Heart left ventricle (tissue), 16 donors: Measurements from ENCODE around the gene IFRD1. TPM values are rescaled to one million over a fixed set of nuclear protein-coding genes. Genes with fewer than 3 reads are reported as not detected.
"Not testable (repeated sequence)": the region's sequence is repeated elsewhere in the genome, so short reads cannot be mapped to it uniquely, and the experiment has no call there.

Source experiments
- ATAC-seq, 4 donors: fragments of 200-7000 bp; cut with Tn5 transposase; one replicate each; pipeline ENCODE4 v1.9.1; 2020 to 2022; ENCODE audit warnings: moderate library complexity in 4 of 4, mild to moderate bottlenecking in 3 of 4, moderate number of reproducible peaks in 1 of 4
- DNase-seq, 5 donors: peaks; one replicate each; pipeline ENCODE4 v3.0.0-alpha.2; 2020
- H3K27ac ChIP-seq, 12 donors: fragments of 200-600 bp; sonication (generic) in 4 of 12; one replicate each; pipeline versions ENCODE4 v1.5.0 to v1.8.0; 2016 to 2022; ENCODE audit warnings: mild to moderate bottlenecking in 2 of 12
- H3K27me3 ChIP-seq, 9 donors: fragments of 200-600 bp; sonication (generic) in 2 of 9; one replicate each; pipeline versions ENCODE4 v1.5.1 to v1.8.0; 2016 to 2022; ENCODE audit warnings: mild to moderate bottlenecking in 3 of 9
- H3K36me3 ChIP-seq, 9 donors: fragments of 200-600 bp; sonication (generic) in 2 of 9; one replicate each; pipeline versions ENCODE4 v1.5.0 to v1.8.0; 2018 to 2022; ENCODE audit warnings: mild to moderate bottlenecking in 2 of 9
- H3K4me1 ChIP-seq, 12 donors: fragments of 200-600 bp; sonication (generic) in 4 of 12; one replicate each; pipeline versions ENCODE4 v1.5.0 to v1.8.0; 2016 to 2022; ENCODE audit warnings: mild to moderate bottlenecking in 3 of 12
- H3K4me3 ChIP-seq, 12 donors: fragments of 200-600 bp; sonication (generic) in 4 of 12; one replicate each; pipeline versions ENCODE4 v1.5.0 to v1.8.0; 2017 to 2022; ENCODE audit warnings: mild to moderate bottlenecking in 9 of 12, moderate library complexity in 4 of 12
- H3K9me3 ChIP-seq, 12 donors: fragments of 200-600 bp; sonication (generic) in 4 of 12; one replicate each; pipeline versions ENCODE4 v1.5.0 to v1.8.0; 2016 to 2022; ENCODE audit warnings: mild to moderate bottlenecking in 1 of 12
- POLR2A ChIP-seq, 2 donors: fragments of 450-650 bp; IDR thresholded peaks; one replicate each; pipeline ENCODE4 v1.6.1; 2017; ENCODE audit warnings: antibody characterized with exemption in 2 of 2, mild to moderate bottlenecking in 2 of 2, moderate library complexity in 2 of 2
- WGBS, 4 donors: extraction: QIAGEN DNeasy Blood & Tissue Kit in 2 of 4; methylation state at CpG; one replicate each; pipeline versions ENCODE4 v1.1.5 to v1.1.7; 2013 to 2018; 5-methylcytosine and 5-hydroxymethylcytosine counted together
- intact Hi-C, 10 donors: fragments of 100-400 bp; cut with DNase I; formaldehyde crosslinking; loops; one replicate each; pipeline versions ENCODE4 v1.11.1 to v1.14.2; 2022
- polyA plus RNA-seq, 2 donors: library from polyadenylated mRNA; stranded (reverse); fragments of 200-250 nt; gene quantifications; one replicate each; pipeline ENCODE4 v1.2.3, GENCODE V29; 2013
- total RNA-seq, 9 donors: library from RNA; depleted of rRNA in 2 of 9; stranded (reverse); fragments of >200 nt in 2 of 9; fragmentation: NEBNext Ultra II Directional in 3 of 9; extraction: Animal tissue kit (Norgen Biotek cat#: 25700) in 3 of 9; gene quantifications; one replicate each; pipeline versions ENCODE4 v1.1.0 to v1.2.4, GENCODE V29; 2016 to 2023
- TF ChIP-seq, protein P1 (sequence below), 12 donors: fragments of 200-600 bp; sonication (generic) in 4 of 12; IDR thresholded peaks; one replicate each; pipeline versions ENCODE4 v1.5.0 to v1.8.0; 2018 to 2022; ENCODE audit warnings: antibody characterized with exemption in 12 of 12, mild to moderate bottlenecking in 5 of 12
- donor health status: ischemic (EF 13 %, LVEDD 7.1; RV severe dilation, severe dysfunction).
- donor health status: healthy with polysubstance abuse.
- donor health status: DM: no; HTN: yes; CAD: no.
- donor health status: DM: no; HTN: no; CAD: no.
- donor health status: ischemic (EF 25% LVEDD 6.9; RV normal size, moderate dysfunction).
- donor health status: ischemic (EF 25% LVEDD 5.7; RV mildly dilated, moderate dysfunction).
- donor health status: healthy.
- donor health status: DM: yes; HTN: yes; CAD: no.
- donor health status: ischemic (EF 35%, LVEDD 5.7; RV mildly dilated, moderate dysfunction).
- donor health status: nonischemic (EF 11% LVEDD 7.7; RV severe dilation, severe dysfunction).
- donor health status: DM: yes; HTN: yes; CAD: no.
- donor health status: PGD.
- donor health status: ischemic (EF 29% LVEDD 5.4; RV normal size, mild dysfunction).
- donor health status: nonischemic (EF 23%, LVEDD 6.1; RV moderate dilation, normal function).

The IFRD1 gene
- total and polyA plus RNA-seq, 11 donors = 11.3 to 74.7 (median 28.1) TPM

DNA sequence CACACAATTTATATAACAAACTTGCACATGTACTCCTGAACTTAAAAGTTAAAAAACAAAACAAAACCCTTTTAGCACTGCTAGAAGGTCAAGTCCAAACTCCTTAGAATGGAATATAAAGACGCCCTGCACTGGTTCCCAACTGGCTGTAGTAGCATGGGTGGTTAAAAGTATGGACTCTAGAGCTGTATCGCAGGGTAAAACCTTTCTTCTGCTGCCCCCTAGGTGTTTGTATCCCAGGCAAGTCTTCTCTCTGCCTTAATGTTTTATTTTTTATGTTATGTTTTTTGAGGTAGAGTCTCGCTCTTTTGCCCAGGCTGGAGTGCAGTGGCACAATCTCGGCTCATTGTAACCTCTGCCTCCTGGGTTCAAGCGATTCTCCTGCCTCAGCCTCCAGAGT is 65.7 kb downstream of the IFRD1 start:
- ATAC-seq (no peak), DNase-seq (no peak)
- 92 to 97% (median 94%) methylated on average over 5 of the region's 5 CpGs for WGBS, 4 donors
- intact Hi-C loops = no loop called here
- Histone ChIP-seq H3K9me3 (no peaks in the 10 kb centered on the region), H3K27ac (no peak overlapping the region), H3K27me3 (peaks cover 0 to 9% (median 0%) of the 10 kb centered on the region in 9 donors), H3K4me1 (peaks cover 0 to under 1% (median 0%) of the 10 kb centered on the region in 12 donors), H3K36me3 (no peaks in the 10 kb centered on the region), H3K4me3 (no peak overlapping the region)
- TF ChIP-seq, protein P1, sequence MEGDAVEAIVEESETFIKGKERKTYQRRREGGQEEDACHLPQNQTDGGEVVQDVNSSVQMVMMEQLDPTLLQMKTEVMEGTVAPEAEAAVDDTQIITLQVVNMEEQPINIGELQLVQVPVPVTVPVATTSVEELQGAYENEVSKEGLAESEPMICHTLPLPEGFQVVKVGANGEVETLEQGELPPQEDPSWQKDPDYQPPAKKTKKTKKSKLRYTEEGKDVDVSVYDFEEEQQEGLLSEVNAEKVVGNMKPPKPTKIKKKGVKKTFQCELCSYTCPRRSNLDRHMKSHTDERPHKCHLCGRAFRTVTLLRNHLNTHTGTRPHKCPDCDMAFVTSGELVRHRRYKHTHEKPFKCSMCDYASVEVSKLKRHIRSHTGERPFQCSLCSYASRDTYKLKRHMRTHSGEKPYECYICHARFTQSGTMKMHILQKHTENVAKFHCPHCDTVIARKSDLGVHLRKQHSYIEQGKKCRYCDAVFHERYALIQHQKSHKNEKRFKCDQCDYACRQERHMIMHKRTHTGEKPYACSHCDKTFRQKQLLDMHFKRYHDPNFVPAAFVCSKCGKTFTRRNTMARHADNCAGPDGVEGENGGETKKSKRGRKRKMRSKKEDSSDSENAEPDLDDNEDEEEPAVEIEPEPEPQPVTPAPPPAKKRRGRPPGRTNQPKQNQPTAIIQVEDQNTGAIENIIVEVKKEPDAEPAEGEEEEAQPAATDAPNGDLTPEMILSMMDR (IDR thresholded peaks at IDR 0.05) = no peak
- TF ChIP-seq POLR2A (IDR thresholded peaks at IDR 0.05) = no peak

DNA sequence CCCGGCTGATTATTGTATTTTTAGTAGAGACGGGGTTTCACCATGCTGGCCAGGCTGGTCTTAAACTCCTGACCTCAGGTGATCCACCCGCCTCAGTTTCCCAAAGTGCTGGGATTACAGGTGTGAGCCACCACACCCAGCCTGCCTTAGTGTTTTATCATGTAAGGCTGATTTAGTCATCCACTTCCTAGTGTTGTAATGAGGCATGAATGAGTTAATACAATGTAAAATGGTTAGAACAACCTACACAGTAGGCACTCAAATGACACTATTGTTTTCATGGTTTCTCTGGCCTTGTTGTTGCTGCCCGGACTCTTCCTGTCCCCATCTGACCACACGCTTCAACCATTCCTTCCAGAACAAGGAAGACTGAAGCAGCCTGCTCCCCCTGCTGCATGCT is 66.2 kb downstream of the IFRD1 start:
- H3K4me3 ChIP-seq, ATAC-seq, DNase-seq, H3K9me3 ChIP-seq, H3K36me3 ChIP-seq, H3K27me3 ChIP-seq, H3K27ac ChIP-seq, intact Hi-C loops, H3K4me1 ChIP-seq: not testable (repeated sequence)
- WGBS, 4 donors = 77 to 90% (median 84%) methylated on average over 5 of the region's 5 CpGs

- WGBS, 4 donors = 86 to 87% (median 87%) methylated on average over 3 of the region's 3 CpGs
Measured at GRCh38 chr7:112517487-112517886, 67.2 kb downstream of the IFRD1 start.

GRCh38 chr7:112520787-112521186 is 70.5 kb downstream of the IFRD1 start:
- H3K4me1 ChIP-seq = no peaks in the 10 kb centered on the region
- no peaks in the 10 kb centered on the region for H3K9me3 ChIP-seq
- no peak overlapping the region for H3K4me3 ChIP-seq
- WGBS, 4 donors = 73 to 89% (median 85%) methylated on average over 6 of the region's 6 CpGs
- no peak overlapping the region for H3K27ac ChIP-seq
- no peaks in the 10 kb centered on the region for H3K36me3 ChIP-seq
- DNase-seq (no peak), ATAC-seq (no peak)
- TF ChIP-seq, protein P1 (IDR thresholded peaks at IDR 0.05) = no peak
- TF ChIP-seq POLR2A (IDR thresholded peaks at IDR 0.05) = no peak
- H3K27me3 ChIP-seq = peaks cover 0 to 9% (median 0%) of the 10 kb centered on the region in 9 donors
- intact Hi-C loops = no loop called here

More at GRCh38 chr7:112517487-112517886, 67.2 kb downstream of the IFRD1 start:
- Histone ChIP-seq H3K9me3 (no peaks in the 10 kb centered on the region), H3K36me3 (no peaks in the 10 kb centered on the region), H3K27me3 (peaks cover 0 to 9% (median 0%) of the 10 kb centered on the region in 9 donors), H3K27ac (no peak overlapping the region), H3K4me3 (no peak overlapping the region), H3K4me1 (no peaks in the 10 kb centered on the region)
- intact Hi-C loops = no loop called here
- ATAC-seq (no peak), DNase-seq (no peak)
- TF ChIP-seq POLR2A (IDR thresholded peaks at IDR 0.05) = no peak
- TF ChIP-seq, protein P1 (IDR thresholded peaks at IDR 0.05) = no peak

GRCh38 chr7:112521942-112522341 is 71.7 kb downstream of the IFRD1 start:
- Histone ChIP-seq H3K9me3 (no peaks in the 10 kb centered on the region), H3K27me3 (peaks cover 0 to 9% (median 0%) of the 10 kb centered on the region in 9 donors), H3K27ac (no peak overlapping the region), H3K4me3 (no peak overlapping the region), H3K36me3 (no peaks in the 10 kb centered on the region), H3K4me1 (no peaks in the 10 kb centered on the region)
- no peak for ATAC-seq
- no peak for TF ChIP-seq POLR2A (IDR thresholded peaks at IDR 0.05)
- TF ChIP-seq, protein P1 (IDR thresholded peaks at IDR 0.05) = no peak
- DNase-seq = no peak
- intact Hi-C loops = no loop called here
- 86 to 93% (median 90%) methylated on average over 3 of the region's 3 CpGs for WGBS, 4 donors
